MM.1S (cell line): Measurements from ENCODE around the gene PYGO2.

Source experiments
- EZH2 ChIP-seq: fragments of 300-600 bp; sonication (generic); optimal IDR thresholded peaks from 2 replicates; pipeline ENCODE3; 2017; ENCODE audit warnings: low read depth, mild to moderate bottlenecking, antibody characterized with exemption, low read length, mixed read lengths
- EZH2phosphoT487 ChIP-seq: fragments of 300-600 bp; sonication (generic); IDR thresholded peaks from 2 replicates; pipeline ENCODE4 v1.6.1; 2018; ENCODE audit warnings: antibody characterized with exemption, low read length
- TF ChIP-seq, protein P1 (sequence below): fragments of 300-600 bp; sonication (generic); IDR thresholded peaks from 2 replicates; pipeline ENCODE4 v1.5.1; 2016; ENCODE audit warnings: antibody characterized with exemption, low read length, mixed read lengths

DNA sequence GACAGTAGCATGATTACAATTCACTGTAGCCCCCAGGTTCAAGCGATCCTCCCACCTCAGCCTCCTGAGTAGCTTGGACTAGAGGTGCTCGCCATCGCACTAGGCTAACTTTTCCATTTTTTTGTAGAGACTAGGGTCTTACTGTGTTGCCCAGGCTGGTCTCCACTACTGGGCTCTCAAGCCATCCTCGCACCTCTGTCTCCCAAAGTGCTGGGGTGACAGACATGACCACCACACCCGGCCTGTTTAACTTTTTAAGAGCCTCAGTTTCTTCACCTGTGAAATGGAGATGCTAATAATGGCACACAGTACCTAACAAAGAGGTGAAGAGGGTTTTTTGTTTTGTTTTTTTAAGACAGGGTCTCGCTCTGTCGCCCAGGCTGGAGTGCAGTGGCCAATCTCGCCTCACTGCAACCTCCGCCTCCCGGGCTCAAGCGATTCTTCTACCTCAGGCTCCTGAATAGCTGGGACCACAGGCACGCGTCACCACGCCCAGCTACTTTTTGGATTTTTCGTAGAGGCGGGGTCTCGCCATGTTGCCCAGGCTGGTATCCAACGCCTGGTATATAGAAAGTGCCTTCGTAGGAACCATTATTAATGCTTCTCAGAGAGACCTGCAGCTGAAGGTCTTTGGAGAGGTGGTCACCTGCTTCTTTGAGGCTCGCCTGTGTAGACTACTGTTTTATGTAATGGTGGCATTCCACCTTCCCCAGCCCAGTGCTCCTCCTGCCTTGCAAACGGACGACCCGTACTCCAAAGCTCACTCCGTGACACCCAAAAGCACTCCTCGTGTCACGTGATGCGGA lies 25.6 kb downstream of the PYGO2 start:
- TF ChIP-seq, protein P1, sequence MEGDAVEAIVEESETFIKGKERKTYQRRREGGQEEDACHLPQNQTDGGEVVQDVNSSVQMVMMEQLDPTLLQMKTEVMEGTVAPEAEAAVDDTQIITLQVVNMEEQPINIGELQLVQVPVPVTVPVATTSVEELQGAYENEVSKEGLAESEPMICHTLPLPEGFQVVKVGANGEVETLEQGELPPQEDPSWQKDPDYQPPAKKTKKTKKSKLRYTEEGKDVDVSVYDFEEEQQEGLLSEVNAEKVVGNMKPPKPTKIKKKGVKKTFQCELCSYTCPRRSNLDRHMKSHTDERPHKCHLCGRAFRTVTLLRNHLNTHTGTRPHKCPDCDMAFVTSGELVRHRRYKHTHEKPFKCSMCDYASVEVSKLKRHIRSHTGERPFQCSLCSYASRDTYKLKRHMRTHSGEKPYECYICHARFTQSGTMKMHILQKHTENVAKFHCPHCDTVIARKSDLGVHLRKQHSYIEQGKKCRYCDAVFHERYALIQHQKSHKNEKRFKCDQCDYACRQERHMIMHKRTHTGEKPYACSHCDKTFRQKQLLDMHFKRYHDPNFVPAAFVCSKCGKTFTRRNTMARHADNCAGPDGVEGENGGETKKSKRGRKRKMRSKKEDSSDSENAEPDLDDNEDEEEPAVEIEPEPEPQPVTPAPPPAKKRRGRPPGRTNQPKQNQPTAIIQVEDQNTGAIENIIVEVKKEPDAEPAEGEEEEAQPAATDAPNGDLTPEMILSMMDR: no peak
- no peak for TF ChIP-seq EZH2phosphoT487
- no peak for TF ChIP-seq EZH2
